ENCODE data around the gene BTBD8. TPM values are rescaled to one million over a fixed set of nuclear protein-coding genes. Genes with fewer than 3 reads are reported as not detected.
A peak's percentile ranks its signal among the peaks of the same experiment; 100 is the strongest.

BTBD8 gene
- 4.0 TPM for total RNA-seq
- long read RNA-seq, partial matches to known transcripts: 2 of 3 reads
- long read RNA-seq, other reads (novel, unspliced or antisense): 1 of 3 reads

DNA sequence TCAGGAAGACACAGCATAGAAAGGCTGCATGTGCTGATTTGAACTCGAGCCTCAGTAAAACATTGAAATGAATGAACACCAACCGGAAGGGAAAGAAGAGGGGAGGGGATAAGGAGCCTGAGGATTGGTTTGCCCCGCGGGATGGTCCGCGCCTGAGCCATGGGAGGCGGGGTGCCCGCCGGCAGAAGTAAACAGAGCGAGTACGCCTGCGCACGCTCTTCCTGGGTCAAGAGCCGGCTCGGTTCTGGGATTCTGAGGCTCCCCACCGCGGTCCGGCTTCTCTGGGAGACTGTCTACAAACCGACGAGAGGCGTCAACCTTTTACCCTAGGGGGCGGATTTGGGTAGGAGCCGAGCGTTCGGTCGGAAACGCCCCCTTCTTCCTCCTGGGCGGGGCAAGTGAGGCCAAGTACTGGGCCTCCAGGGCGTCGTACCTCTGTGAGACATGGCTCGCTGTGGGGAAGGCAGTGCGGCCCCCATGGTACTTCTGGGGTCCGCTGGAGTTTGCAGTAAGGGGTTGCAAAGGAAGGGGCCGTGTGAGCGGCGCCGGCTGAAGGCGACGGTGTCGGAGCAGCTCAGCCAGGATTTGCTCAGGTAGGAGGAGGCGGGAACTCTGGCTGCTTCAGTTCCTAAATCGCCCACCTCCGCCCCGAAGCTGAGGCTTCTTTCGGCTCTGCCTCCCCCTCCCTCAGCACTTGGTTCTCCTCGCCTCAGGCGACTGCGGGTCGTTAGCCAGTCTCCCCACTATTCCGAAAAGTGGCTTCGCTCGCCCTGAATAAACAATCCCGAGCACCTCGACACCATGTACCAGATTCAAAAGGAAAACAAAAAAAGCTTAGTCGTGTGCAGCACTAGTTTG is at the start of gene BTBD8:
Gene BTBD8, plus strand, starts transcription at position 218 of the 858 bp plus-strand sequence. Its CDS starts 227 bp downstream, at position 445.
- Histone ChIP-seq H3K9me3 (replicated peaks) (peaks cover 12% of the 10 kb centered on the region), H3K4me1 (peaks cover 18% of the 10 kb centered on the region), H3K36me3 (peaks cover 10% of the 10 kb centered on the region), H3K27me3 (ENCODE audit: low read depth) (no peaks in the 10 kb centered on the region), H3K27ac (replicated peaks) (peak within 1 kb of the TSS; percentile 69), H3K4me3 (peak within 1 kb of the TSS; percentile 75)
- intact Hi-C loops (cut with micrococcal nuclease): no loop called here
- TF ChIP-seq, protein P1, sequence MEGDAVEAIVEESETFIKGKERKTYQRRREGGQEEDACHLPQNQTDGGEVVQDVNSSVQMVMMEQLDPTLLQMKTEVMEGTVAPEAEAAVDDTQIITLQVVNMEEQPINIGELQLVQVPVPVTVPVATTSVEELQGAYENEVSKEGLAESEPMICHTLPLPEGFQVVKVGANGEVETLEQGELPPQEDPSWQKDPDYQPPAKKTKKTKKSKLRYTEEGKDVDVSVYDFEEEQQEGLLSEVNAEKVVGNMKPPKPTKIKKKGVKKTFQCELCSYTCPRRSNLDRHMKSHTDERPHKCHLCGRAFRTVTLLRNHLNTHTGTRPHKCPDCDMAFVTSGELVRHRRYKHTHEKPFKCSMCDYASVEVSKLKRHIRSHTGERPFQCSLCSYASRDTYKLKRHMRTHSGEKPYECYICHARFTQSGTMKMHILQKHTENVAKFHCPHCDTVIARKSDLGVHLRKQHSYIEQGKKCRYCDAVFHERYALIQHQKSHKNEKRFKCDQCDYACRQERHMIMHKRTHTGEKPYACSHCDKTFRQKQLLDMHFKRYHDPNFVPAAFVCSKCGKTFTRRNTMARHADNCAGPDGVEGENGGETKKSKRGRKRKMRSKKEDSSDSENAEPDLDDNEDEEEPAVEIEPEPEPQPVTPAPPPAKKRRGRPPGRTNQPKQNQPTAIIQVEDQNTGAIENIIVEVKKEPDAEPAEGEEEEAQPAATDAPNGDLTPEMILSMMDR (IDR thresholded peaks at IDR 0.05; ENCODE audit: borderline replicate concordance): peak; percentile 24
- peak; percentile 84 for DNase-seq

DNA sequence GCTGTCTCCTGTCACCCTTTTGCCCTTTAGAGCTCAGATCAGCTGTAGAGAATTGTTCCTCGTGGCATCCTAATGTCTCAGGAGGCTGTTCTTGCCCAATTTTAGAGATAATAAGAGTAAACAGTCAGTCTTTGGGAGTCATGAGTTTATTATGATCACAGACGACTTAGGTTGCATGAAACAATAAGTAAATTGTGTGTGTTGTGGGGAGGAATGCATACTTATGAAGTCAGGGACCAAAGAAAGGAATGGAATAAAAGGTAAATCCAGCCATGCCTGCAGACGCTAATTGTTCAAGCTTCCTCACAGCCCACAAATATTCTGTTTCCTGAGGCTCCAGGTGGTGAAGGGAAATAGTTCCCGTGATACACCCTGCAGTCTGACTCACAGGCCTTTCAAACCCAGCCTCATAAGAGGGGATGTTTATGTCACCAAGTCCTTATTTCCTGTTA is 49.5 kb upstream of the BTBD8 start:
- TF ChIP-seq, protein P1 (IDR thresholded peaks at IDR 0.05; ENCODE audit: borderline replicate concordance): no peak
- Histone ChIP-seq H3K4me3 (peak overlapping the region; percentile 72), H3K4me1 (peaks cover 12% of the 10 kb centered on the region), H3K36me3 (no peaks in the 10 kb centered on the region), H3K9me3 (replicated peaks) (no peaks in the 10 kb centered on the region), H3K27me3 (ENCODE audit: low read depth) (peaks cover 28% of the 10 kb centered on the region), H3K27ac (replicated peaks) (no peak overlapping the region)
- DNase-seq: no peak
- intact Hi-C loops (cut with micrococcal nuclease): no loop called here

DNA sequence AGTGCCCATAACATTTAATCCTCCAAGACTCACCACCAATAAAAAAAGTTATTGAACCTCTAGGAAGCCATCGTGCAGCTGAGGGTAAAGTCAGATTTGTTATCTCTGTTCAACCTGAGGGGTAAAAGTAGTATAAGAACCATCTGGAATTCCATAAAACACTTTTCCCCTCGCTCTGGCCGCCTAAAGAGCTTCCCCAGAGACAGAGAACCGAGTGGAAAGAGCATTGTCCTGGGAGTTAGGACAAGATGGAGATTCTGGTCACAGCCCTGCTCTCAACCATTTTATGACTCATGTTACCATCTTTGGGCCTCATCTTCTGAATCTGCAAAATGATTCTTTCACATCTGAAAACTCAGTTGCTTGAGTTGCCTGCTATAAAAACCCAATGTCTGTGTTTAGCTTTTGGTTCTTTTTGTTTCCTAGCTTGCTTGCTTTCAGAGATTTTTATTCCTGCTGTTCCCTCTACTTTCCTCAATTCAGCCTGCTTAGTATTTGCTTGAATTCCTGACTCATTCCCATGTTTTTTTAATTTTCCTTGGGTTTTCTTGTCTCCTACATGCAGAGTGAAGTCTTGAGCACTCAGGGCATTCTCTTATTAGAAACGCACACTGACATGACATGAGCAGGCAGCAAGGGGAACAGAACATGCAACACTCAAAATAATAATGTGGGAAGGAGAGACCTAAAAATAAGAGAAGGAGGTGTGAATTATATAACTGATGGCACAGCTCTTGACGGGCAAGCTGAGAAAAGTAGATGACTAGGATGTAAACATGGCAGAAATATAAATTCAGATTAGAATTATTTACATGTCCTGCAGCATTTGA is 48.6 kb upstream of the BTBD8 start:
- H3K27me3 ChIP-seq (ENCODE audit: low read depth): peaks cover 28% of the 10 kb centered on the region

DNA sequence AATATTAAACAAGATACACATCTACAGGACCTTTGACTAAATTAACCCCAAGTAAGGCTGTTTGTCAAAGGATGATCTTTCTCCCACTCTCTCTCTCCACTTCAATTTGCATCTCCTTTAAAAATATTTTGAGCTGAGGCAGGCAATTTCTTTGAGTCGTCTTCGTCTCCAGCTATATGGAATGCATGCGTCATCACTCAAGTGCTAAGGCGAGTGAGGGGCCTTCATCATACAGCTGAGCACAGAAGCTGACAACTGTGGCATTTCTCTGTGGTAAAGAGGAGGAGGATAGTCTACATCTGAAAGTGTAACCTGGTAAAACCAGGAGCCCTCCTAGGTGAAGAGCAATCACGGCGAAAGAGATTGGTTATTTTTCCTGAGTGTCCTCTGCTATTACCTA is 42.7 kb upstream of the BTBD8 start:
- TF ChIP-seq, protein P1 (IDR thresholded peaks at IDR 0.05; ENCODE audit: borderline replicate concordance): no peak
- intact Hi-C loops (cut with micrococcal nuclease): no loop called here
- Histone ChIP-seq H3K27ac (replicated peaks) (no peak overlapping the region), H3K27me3 (ENCODE audit: low read depth) (no peaks in the 10 kb centered on the region), H3K4me3 (no peak overlapping the region), H3K4me1 (no peaks in the 10 kb centered on the region), H3K36me3 (no peaks in the 10 kb centered on the region), H3K9me3 (replicated peaks) (no peaks in the 10 kb centered on the region)
- no peak for DNase-seq

More for the DNA sequence above, 48.6 kb upstream of the BTBD8 start:
- DNase-seq: no peak
- Histone ChIP-seq H3K27ac (replicated peaks) (no peak overlapping the region), H3K9me3 (replicated peaks) (no peaks in the 10 kb centered on the region), H3K36me3 (no peaks in the 10 kb centered on the region), H3K4me1 (peaks cover 12% of the 10 kb centered on the region), H3K4me3 (no peak overlapping the region)
- intact Hi-C loops (cut with micrococcal nuclease): no loop called here
- TF ChIP-seq, protein P1 (IDR thresholded peaks at IDR 0.05; ENCODE audit: borderline replicate concordance): no peak

DNA sequence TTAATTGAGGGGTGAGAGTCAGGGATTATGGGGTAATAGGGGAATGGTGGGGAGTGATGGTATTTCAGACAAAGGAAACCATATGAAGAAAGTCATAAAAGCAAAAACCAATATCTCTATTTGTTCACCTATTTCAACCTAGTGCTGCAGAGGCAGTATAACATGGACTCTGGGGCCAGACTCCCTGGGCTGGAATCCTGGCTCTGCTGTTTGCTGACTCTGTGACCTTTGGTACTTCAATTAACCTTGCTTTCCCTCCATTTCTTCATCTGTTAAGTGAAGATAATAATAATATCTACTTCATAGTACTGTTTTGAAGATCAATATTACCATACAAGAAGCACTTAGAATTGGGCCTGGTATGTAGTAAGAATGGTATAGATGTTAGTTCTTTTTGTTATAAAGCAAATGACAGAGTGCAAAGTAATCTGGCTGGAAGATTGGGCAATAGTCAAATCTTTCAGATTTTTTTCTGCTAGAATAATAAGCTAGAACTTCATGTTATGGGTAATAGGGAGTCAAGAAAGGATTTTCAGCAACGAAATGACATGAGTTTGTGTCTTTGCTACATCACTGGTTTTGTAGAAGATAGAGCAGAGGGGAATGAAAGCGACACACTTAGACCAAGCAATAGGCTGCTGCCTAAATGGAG is 41.3 kb upstream of the BTBD8 start:
- no peak for DNase-seq

More for the DNA sequence above, 41.3 kb upstream of the BTBD8 start:
- H3K27ac ChIP-seq (replicated peaks): no peak overlapping the region
- no peaks in the 10 kb centered on the region for H3K36me3 ChIP-seq
- no peaks in the 10 kb centered on the region for H3K4me1 ChIP-seq
- no peak overlapping the region for H3K4me3 ChIP-seq
- TF ChIP-seq, protein P1 (IDR thresholded peaks at IDR 0.05; ENCODE audit: borderline replicate concordance): no peak
- H3K27me3 ChIP-seq (ENCODE audit: low read depth): no peaks in the 10 kb centered on the region
- intact Hi-C loops (cut with micrococcal nuclease): no loop called here
- no peaks in the 10 kb centered on the region for H3K9me3 ChIP-seq (replicated peaks)

All from left ventricle myocardium inferior (tissue), 1 donor.